Measurements from ENCODE around the gene KDM7A. TPM values are rescaled to one million over a fixed set of nuclear protein-coding genes. Genes with fewer than 3 reads are reported as not detected.

The KDM7A gene
- polyA plus RNA-seq, 1 of the 3 experiments (the other 2 are of a cell fraction): 0.94 TPM

GRCh38 chr7:140160308-140160707 lies 16.5 kb downstream of the KDM7A start:
- Histone ChIP-seq H3K36me3 (replicated peaks in 1 of 2; ENCODE audit: control insufficient read depth in 1 of 2, insufficient read depth in 2 of 2, low read length in 1 of 2) (no peaks in the 10 kb centered on the region), H3K4me3 (ENCODE audit: low read depth in 2 of 2, low read length in 1 of 2) (no peak overlapping the region), H4K20me1 (ENCODE audit: insufficient read depth) (no peaks in the 10 kb centered on the region), H3K79me2 (ENCODE audit: insufficient read depth) (peaks cover 11% of the 10 kb centered on the region), H3F3A (replicated peaks; ENCODE audit: insufficient read depth) (no peaks in the 10 kb centered on the region), H3K27ac (ENCODE audit: low read depth in 2 of 2, low read length in 1 of 2) (peak overlapping the region in 1 of 2 experiments; percentile 72; a peak in 2 of 4 replicates), H2AFZ (ENCODE audit: low read depth) (no peak overlapping the region), H3K9me3 (no peaks in the 10 kb centered on the region), H3K4me2 (no peak overlapping the region), H3K9me2 (no peaks in the 10 kb centered on the region), H3K27me3 (ENCODE audit: insufficient read depth) (no peaks in the 10 kb centered on the region), H3K4me1 (ENCODE audit: control insufficient read depth in 1 of 2, insufficient read depth in 2 of 2, low read depth in 1 of 2, low read length in 1 of 2) (peaks cover 8 to 23% of the 10 kb centered on the region in 2 experiments; a peak in 3 of 4 replicates), H3K9ac (no peak overlapping the region)
- no peak for TF ChIP-seq JUND (IDR thresholded peaks at IDR 0.05)
- TF ChIP-seq EP300 (IDR thresholded peaks at IDR 0.05; ENCODE audit: borderline replicate concordance in 1 of 2, low read depth in 1 of 2, low read length in 1 of 2): peak in 1 of 2 experiments; percentile 25; a peak in 1 of 4 replicates
- TF ChIP-seq GATA2 (CRISPR knock-in tag; IDR thresholded peaks at IDR 0.05): peak; percentile 82
- peak; percentile 18 for TF ChIP-seq CHD2 (IDR thresholded peaks at IDR 0.05; ENCODE audit: low read length, partially characterized antibody)
- no peak for TF ChIP-seq NRF1 (IDR thresholded peaks at IDR 0.05; ENCODE audit: low read depth, low read length)
- CTCF ChIA-PET: interaction anchor here (1.3 kb wide), 1 partner anchor 9 kb away, joined by 3 read pairs; no protein-coding TSS in a partner anchor
- 56% methylated on average over 2 of the region's 2 CpGs for WGBS (ENCODE audit: low lambda C conversion rate)
- DNase-seq: peak; percentile 48
- POLR2A ChIA-PET: no interaction called here

GRCh38 chr7:140159497-140159896 lies 17.3 kb downstream of the KDM7A start:
- Histone ChIP-seq H4K20me1 (ENCODE audit: insufficient read depth) (no peaks in the 10 kb centered on the region), H3K9me3 (no peaks in the 10 kb centered on the region), H3K4me1 (ENCODE audit: control insufficient read depth in 1 of 2, insufficient read depth in 2 of 2, low read depth in 1 of 2, low read length in 1 of 2) (peaks cover 0 to 24% of the 10 kb centered on the region in 2 experiments; a peak in 3 of 4 replicates), H3K27me3 (ENCODE audit: insufficient read depth) (no peaks in the 10 kb centered on the region), H3K9me2 (no peaks in the 10 kb centered on the region), H3K4me2 (no peak overlapping the region), H3K4me3 (ENCODE audit: low read depth in 2 of 2, low read length in 1 of 2) (no peak overlapping the region), H3K36me3 (replicated peaks in 1 of 2; ENCODE audit: control insufficient read depth in 1 of 2, insufficient read depth in 2 of 2, low read length in 1 of 2) (no peaks in the 10 kb centered on the region), H3F3A (replicated peaks; ENCODE audit: insufficient read depth) (no peaks in the 10 kb centered on the region), H3K27ac (ENCODE audit: low read depth in 2 of 2, low read length in 1 of 2) (no peak overlapping the region; a peak in 1 of 4 replicates), H2AFZ (ENCODE audit: low read depth) (no peak overlapping the region), H3K79me2 (ENCODE audit: insufficient read depth) (peaks cover 5% of the 10 kb centered on the region; the same call in 1 of the 2 replicates), H3K9ac (no peak overlapping the region)
- TF ChIP-seq TCF12 (IDR thresholded peaks at IDR 0.05) (peak; percentile 38; the same call in 1 of the 2 replicates), MXI1 (IDR thresholded peaks at IDR 0.05; ENCODE audit: low read depth, low read length) (no peak), USF1 (IDR thresholded peaks at IDR 0.05; ENCODE audit: borderline replicate concordance, low read depth) (no peak), FOSL2 (IDR thresholded peaks at IDR 0.05; ENCODE audit: borderline replicate concordance, low read depth) (0 out of 2 replicates have a peak, but pooled peaks have one; percentile 8), RFX5 (IDR thresholded peaks at IDR 0.05; ENCODE audit: low read length) (no peak)
- CTCF ChIA-PET: no interaction called here
- peak; percentile 28 for DNase-seq
- 86% methylated on average over 3 of the region's 3 CpGs for WGBS (ENCODE audit: low lambda C conversion rate)
- POLR2A ChIA-PET: interaction anchor here (0.7 kb wide), 1 partner anchor 1450 kb away, joined by 5 read pairs; no protein-coding TSS in a partner anchor

- Histone ChIP-seq H3F3A (replicated peaks; ENCODE audit: insufficient read depth) (no peaks in the 10 kb centered on the region), H3K27ac (ENCODE audit: low read depth in 2 of 2, low read length in 1 of 2) (no peak overlapping the region), H3K4me2 (no peak overlapping the region), H2AFZ (ENCODE audit: low read depth) (no peak overlapping the region), H4K20me1 (ENCODE audit: insufficient read depth) (no peaks in the 10 kb centered on the region), H3K79me2 (ENCODE audit: insufficient read depth) (no peaks in the 10 kb centered on the region; the same call in 1 of the 2 replicates), H3K4me1 (ENCODE audit: control insufficient read depth in 1 of 2, insufficient read depth in 2 of 2, low read depth in 1 of 2, low read length in 1 of 2) (peaks cover 0 to 28% of the 10 kb centered on the region in 2 experiments; a peak in 3 of 4 replicates), H3K27me3 (ENCODE audit: insufficient read depth) (no peaks in the 10 kb centered on the region), H3K9ac (no peak overlapping the region), H3K4me3 (ENCODE audit: low read depth in 2 of 2, low read length in 1 of 2) (no peak overlapping the region), H3K9me3 (no peaks in the 10 kb centered on the region), H3K9me2 (no peaks in the 10 kb centered on the region), H3K36me3 (replicated peaks in 1 of 2; ENCODE audit: control insufficient read depth in 1 of 2, insufficient read depth in 2 of 2, low read length in 1 of 2) (no peaks in the 10 kb centered on the region)
- ChIA-PET CTCF (interaction anchor here (0.9 to 1.7 kb wide), 4 partner anchors 34 to 170 kb away, joined by 3 to 4 read pairs (median 3); partner anchors contain the start of gene PARP12), POLR2A (no interaction called here)
- WGBS (ENCODE audit: low lambda C conversion rate): 88% methylated on average over 2 of the region's 2 CpGs
- TF ChIP-seq IRF3 (IDR thresholded peaks at IDR 0.05; ENCODE audit: low read depth, low read length): no peak
- no peak for TF ChIP-seq GATA2 (CRISPR knock-in tag; IDR thresholded peaks at IDR 0.05)
- DNase-seq: no peak
These were observed 20.2 kb downstream of the KDM7A start for GRCh38 chr7:140156460-140157080.
